Measurements from ENCODE around the gene GOLT1B. TPM values are rescaled to one million over a fixed set of nuclear protein-coding genes. Genes with fewer than 3 reads are reported as not detected.

GOLT1B gene
- total and polyA plus RNA-seq, 9 of the 15 experiments (the other 6 are each of a cell fraction or from before 2014, with no cell fraction given): 9.4 to 66.1 (median 26.7) TPM

DNA sequence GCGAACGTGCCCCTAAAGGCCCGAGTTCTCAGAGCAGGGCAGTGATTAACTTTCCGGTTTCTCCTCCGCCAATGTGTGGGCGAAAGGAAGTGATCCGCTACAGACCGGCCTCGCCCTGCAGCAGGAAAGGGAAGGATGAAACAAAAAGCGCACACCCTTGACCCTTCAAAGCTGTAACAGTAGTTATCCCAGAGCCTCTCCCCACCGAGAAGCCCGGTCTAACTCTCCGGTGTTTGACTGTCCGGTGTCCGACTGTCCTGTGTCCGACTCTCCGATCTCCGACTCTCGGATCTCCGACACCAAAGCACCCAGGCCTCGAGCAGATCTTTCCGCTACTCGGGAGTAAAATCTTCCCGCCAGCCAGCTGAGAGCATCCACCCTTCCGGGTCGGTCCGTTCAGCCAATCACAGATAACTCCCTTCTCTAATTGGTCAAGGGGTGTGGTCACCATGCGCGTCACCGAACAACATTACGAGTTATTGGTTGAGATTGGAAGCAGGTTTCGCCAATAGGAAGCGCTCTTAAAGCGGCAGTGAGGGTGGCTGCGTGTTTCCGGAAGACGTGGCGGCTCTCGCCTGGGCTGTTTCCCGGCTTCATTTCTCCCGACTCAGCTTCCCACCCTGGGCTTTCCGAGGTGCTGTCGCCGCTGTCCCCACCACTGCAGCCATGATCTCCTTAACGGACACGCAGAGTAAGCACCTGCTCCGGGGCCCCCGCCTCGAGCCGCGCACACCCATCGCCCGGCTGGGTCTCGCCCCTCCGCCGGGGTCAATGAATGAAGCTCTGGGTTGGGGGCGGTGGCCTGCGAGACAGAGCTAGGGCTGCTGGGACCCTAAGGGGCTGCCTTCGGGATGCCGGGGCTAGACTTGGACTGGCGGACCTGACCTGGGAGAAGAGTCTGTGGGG lies at the start of gene GOLT1B, which contains the start of gene RECQL (continued):
- TF ChIP-seq, protein P1, sequence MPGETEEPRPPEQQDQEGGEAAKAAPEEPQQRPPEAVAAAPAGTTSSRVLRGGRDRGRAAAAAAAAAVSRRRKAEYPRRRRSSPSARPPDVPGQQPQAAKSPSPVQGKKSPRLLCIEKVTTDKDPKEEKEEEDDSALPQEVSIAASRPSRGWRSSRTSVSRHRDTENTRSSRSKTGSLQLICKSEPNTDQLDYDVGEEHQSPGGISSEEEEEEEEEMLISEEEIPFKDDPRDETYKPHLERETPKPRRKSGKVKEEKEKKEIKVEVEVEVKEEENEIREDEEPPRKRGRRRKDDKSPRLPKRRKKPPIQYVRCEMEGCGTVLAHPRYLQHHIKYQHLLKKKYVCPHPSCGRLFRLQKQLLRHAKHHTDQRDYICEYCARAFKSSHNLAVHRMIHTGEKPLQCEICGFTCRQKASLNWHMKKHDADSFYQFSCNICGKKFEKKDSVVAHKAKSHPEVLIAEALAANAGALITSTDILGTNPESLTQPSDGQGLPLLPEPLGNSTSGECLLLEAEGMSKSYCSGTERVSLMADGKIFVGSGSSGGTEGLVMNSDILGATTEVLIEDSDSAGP (CRISPR knock-in tag; IDR thresholded peaks at IDR 0.05): no peak
- no peak for TF ChIP-seq DIDO1 (tag; IDR thresholded peaks at IDR 0.05; ENCODE audit: low read depth)
- TF ChIP-seq, protein P2, sequence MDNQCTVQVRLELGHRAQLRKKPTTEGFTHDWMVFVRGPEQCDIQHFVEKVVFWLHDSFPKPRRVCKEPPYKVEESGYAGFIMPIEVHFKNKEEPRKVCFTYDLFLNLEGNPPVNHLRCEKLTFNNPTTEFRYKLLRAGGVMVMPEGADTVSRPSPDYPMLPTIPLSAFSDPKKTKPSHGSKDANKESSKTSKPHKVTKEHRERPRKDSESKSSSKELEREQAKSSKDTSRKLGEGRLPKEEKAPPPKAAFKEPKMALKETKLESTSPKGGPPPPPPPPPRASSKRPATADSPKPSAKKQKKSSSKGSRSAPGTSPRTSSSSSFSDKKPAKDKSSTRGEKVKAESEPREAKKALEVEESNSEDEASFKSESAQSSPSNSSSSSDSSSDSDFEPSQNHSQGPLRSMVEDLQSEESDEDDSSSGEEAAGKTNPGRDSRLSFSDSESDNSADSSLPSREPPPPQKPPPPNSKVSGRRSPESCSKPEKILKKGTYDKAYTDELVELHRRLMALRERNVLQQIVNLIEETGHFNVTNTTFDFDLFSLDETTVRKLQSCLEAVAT (IDR thresholded peaks at IDR 0.05): peak in 1 of 2 experiments; percentile 92; a peak in 2 of 4 replicates
- TF ChIP-seq CCNT2 (IDR thresholded peaks at IDR 0.05; ENCODE audit: borderline replicate concordance, extremely low read depth, insufficient read length, low read depth, low read length): no peak
- TF ChIP-seq MCM3 (IDR thresholded peaks at IDR 0.05): no peak
- TF ChIP-seq, protein P3, sequence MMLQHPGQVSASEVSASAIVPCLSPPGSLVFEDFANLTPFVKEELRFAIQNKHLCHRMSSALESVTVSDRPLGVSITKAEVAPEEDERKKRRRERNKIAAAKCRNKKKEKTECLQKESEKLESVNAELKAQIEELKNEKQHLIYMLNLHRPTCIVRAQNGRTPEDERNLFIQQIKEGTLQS (IDR thresholded peaks at IDR 0.05): no peak
- TF ChIP-seq, protein P3 (CRISPR knock-in tag; conservative IDR thresholded peaks at IDR 0.05): no peak
- no peak for TF ChIP-seq CBX8 (IDR thresholded peaks at IDR 0.05; ENCODE audit: borderline replicate concordance, extremely low read depth, low read depth, low read length, poor library complexity, severe bottlenecking)
- no peak for TF ChIP-seq PRMT5 (CRISPR knock-in tag; IDR thresholded peaks at IDR 0.05)
- TF ChIP-seq, protein P4, sequence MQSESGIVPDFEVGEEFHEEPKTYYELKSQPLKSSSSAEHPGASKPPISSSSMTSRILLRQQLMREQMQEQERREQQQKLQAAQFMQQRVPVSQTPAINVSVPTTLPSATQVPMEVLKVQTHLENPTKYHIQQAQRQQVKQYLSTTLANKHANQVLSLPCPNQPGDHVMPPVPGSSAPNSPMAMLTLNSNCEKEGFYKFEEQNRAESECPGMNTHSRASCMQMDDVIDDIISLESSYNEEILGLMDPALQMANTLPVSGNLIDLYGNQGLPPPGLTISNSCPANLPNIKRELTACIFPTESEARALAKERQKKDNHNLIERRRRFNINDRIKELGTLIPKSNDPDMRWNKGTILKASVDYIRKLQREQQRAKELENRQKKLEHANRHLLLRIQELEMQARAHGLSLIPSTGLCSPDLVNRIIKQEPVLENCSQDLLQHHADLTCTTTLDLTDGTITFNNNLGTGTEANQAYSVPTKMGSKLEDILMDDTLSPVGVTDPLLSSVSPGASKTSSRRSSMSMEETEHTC (IDR thresholded peaks at IDR 0.05): no peak
- no peak for TF ChIP-seq SETDB1 (IDR thresholded peaks at IDR 0.05; ENCODE audit: low read length)
- TF ChIP-seq CEBPG (CRISPR knock-in tag; IDR thresholded peaks at IDR 0.05): no peak
- TF ChIP-seq CEBPG (tag; conservative IDR thresholded peaks at IDR 0.05 in 1 of 2, IDR thresholded peaks at IDR 0.05 in 1 of 2): no peak
- TF ChIP-seq C11orf30 (IDR thresholded peaks at IDR 0.05; ENCODE audit: low read depth): peak; percentile 82
- TF ChIP-seq HDAC8 (tag; IDR thresholded peaks at IDR 0.05): no peak
- peak; percentile 96 to 98 for TF ChIP-seq FOXK2 (conservative IDR thresholded peaks at IDR 0.05 in 1 of 2, IDR thresholded peaks at IDR 0.05 in 1 of 2; ENCODE audit: low read depth in 2 of 2)
- no peak for TF ChIP-seq SMAD3 (CRISPR knock-in tag; conservative IDR thresholded peaks at IDR 0.05)
- TF ChIP-seq ZNF41 (CRISPR knock-in tag; conservative IDR thresholded peaks at IDR 0.05): no peak
- TF ChIP-seq MTA3 (IDR thresholded peaks at IDR 0.05; ENCODE audit: borderline replicate concordance): peak; percentile 58; the same call in 1 of the 2 replicates
- TF ChIP-seq TOE1 (IDR thresholded peaks at IDR 0.05; ENCODE audit: borderline replicate concordance): no peak
- TF ChIP-seq TOE1 (CRISPR knock-in tag; IDR thresholded peaks at IDR 0.05; ENCODE audit: borderline replicate concordance, low read depth): no peak
- TF ChIP-seq ARID2 (IDR thresholded peaks at IDR 0.05): no peak

Data from K562 (cell line).